ENCODE measurements around the gene CRYBA1. TPM values are rescaled to one million over a fixed set of nuclear protein-coding genes. Genes with fewer than 3 reads are reported as not detected.
"Not testable (repeated sequence)": the region's sequence is repeated elsewhere in the genome, so short reads cannot be mapped to it uniquely, and the experiment has no call there.

The CRYBA1 gene
- total RNA-seq = not detected in 2 replicates

GRCh38 chr17:29246628-29247027, at the start of gene CRYBA1:
CRYBA1 (plus strand) TSS chr17:29246859; CDS start chr17:29246864, 5 bp downstream.
- DNase-seq (ENCODE audit: low spot score) = no peak
- H3K4me3 Mint-ChIP-seq = no peak within 1 kb of the TSS
- H3K27ac Mint-ChIP-seq = no peak within 1 kb of the TSS
- no peaks in the 10 kb centered on the region for H3K27me3 Mint-ChIP-seq (ENCODE audit: insufficient read depth)
- H3K9me3 Mint-ChIP-seq = no peaks in the 10 kb centered on the region
- no peaks in the 10 kb centered on the region for H3K4me1 Mint-ChIP-seq (ENCODE audit: low read depth)
- intact Hi-C loops (cut with micrococcal nuclease) = no loop called here
- no peaks in the 10 kb centered on the region for H3K36me3 Mint-ChIP-seq (ENCODE audit: low read depth)

GRCh38 chr17:29197516-29198272, 49.0 kb upstream of the CRYBA1 start:
- intact Hi-C loops (cut with micrococcal nuclease) = no loop called here
- no peak overlapping the region for H3K27ac Mint-ChIP-seq
- no peaks in the 10 kb centered on the region for H3K4me1 Mint-ChIP-seq (ENCODE audit: low read depth)

GRCh38 chr17:29204068-29204804, 42.4 kb upstream of the CRYBA1 start:
- H3K9me3 Mint-ChIP-seq; H3K27ac Mint-ChIP-seq; H3K36me3 Mint-ChIP-seq (ENCODE audit: low read depth); intact Hi-C loops (cut with micrococcal nuclease); H3K4me3 Mint-ChIP-seq; H3K4me1 Mint-ChIP-seq (ENCODE audit: low read depth); DNase-seq (ENCODE audit: low spot score): not testable (repeated sequence)
- H3K27me3 Mint-ChIP-seq (ENCODE audit: insufficient read depth) = peaks cover 16% of the 10 kb centered on the region

More at GRCh38 chr17:29197516-29198272, 49.0 kb upstream of the CRYBA1 start:
- Mint-ChIP-seq H3K36me3 (ENCODE audit: low read depth) (no peaks in the 10 kb centered on the region), H3K4me3 (no peak overlapping the region), H3K27me3 (ENCODE audit: insufficient read depth) (peaks cover 12% of the 10 kb centered on the region), H3K9me3 (no peaks in the 10 kb centered on the region)
- no peak for DNase-seq (ENCODE audit: low spot score)

- Mint-ChIP-seq H3K9me3 (no peaks in the 10 kb centered on the region), H3K36me3 (ENCODE audit: low read depth) (no peaks in the 10 kb centered on the region)
Measured at GRCh38 chr17:29205047-29205446, 41.6 kb upstream of the CRYBA1 start.

GRCh38 chr17:29207975-29208374, 38.7 kb upstream of the CRYBA1 start:
- no peaks in the 10 kb centered on the region for H3K4me1 Mint-ChIP-seq (ENCODE audit: low read depth)
- no peaks in the 10 kb centered on the region for H3K36me3 Mint-ChIP-seq (ENCODE audit: low read depth)
- H3K27ac Mint-ChIP-seq = no peak overlapping the region
- no peaks in the 10 kb centered on the region for H3K9me3 Mint-ChIP-seq
- DNase-seq (ENCODE audit: low spot score) = no peak
- intact Hi-C loops (cut with micrococcal nuclease) = no loop called here
- H3K27me3 Mint-ChIP-seq (ENCODE audit: insufficient read depth) = peaks cover 11% of the 10 kb centered on the region
- H3K4me3 Mint-ChIP-seq = no peak overlapping the region

More at GRCh38 chr17:29205047-29205446, 41.6 kb upstream of the CRYBA1 start:
- DNase-seq (ENCODE audit: low spot score) = no peak
- Mint-ChIP-seq H3K27ac (no peak overlapping the region), H3K4me1 (ENCODE audit: low read depth) (no peaks in the 10 kb centered on the region), H3K4me3 (no peak overlapping the region), H3K27me3 (ENCODE audit: insufficient read depth) (peaks cover 17% of the 10 kb centered on the region)
- intact Hi-C loops (cut with micrococcal nuclease) = no loop called here

GRCh38 chr17:29209073-29209472, 37.6 kb upstream of the CRYBA1 start:
- no peaks in the 10 kb centered on the region for H3K4me1 Mint-ChIP-seq (ENCODE audit: low read depth)
- no peak for DNase-seq (ENCODE audit: low spot score)
- no peaks in the 10 kb centered on the region for H3K9me3 Mint-ChIP-seq
- H3K36me3 Mint-ChIP-seq (ENCODE audit: low read depth) = no peaks in the 10 kb centered on the region
- H3K4me3 Mint-ChIP-seq = no peak overlapping the region
- peaks cover 8% of the 10 kb centered on the region for H3K27me3 Mint-ChIP-seq (ENCODE audit: insufficient read depth)
- no peak overlapping the region for H3K27ac Mint-ChIP-seq
- intact Hi-C loops (cut with micrococcal nuclease) = no loop called here

GRCh38 chr17:29210879-29211278, 35.8 kb upstream of the CRYBA1 start:
- Mint-ChIP-seq H3K4me3 (no peak overlapping the region), H3K4me1 (ENCODE audit: low read depth) (no peaks in the 10 kb centered on the region), H3K27ac (no peak overlapping the region), H3K9me3 (no peaks in the 10 kb centered on the region), H3K27me3 (ENCODE audit: insufficient read depth) (peaks cover 3% of the 10 kb centered on the region), H3K36me3 (ENCODE audit: low read depth) (no peaks in the 10 kb centered on the region)
- DNase-seq (ENCODE audit: low spot score) = no peak
- intact Hi-C loops (cut with micrococcal nuclease) = no loop called here

- Mint-ChIP-seq H3K27me3 (ENCODE audit: insufficient read depth) (peaks cover 3% of the 10 kb centered on the region), H3K4me1 (ENCODE audit: low read depth) (no peaks in the 10 kb centered on the region), H3K9me3 (no peaks in the 10 kb centered on the region), H3K27ac (no peak overlapping the region), H3K4me3 (no peak overlapping the region), H3K36me3 (ENCODE audit: low read depth) (no peaks in the 10 kb centered on the region)
- intact Hi-C loops (cut with micrococcal nuclease) = no loop called here
- no peak for DNase-seq (ENCODE audit: low spot score)
Measured at GRCh38 chr17:29212094-29212631, 34.5 kb upstream of the CRYBA1 start.

- Mint-ChIP-seq H3K27me3 (ENCODE audit: insufficient read depth) (peaks cover 3% of the 10 kb centered on the region), H3K4me1 (ENCODE audit: low read depth) (no peaks in the 10 kb centered on the region), H3K9me3 (no peaks in the 10 kb centered on the region), H3K4me3 (no peak overlapping the region), H3K36me3 (ENCODE audit: low read depth) (no peaks in the 10 kb centered on the region), H3K27ac (no peak overlapping the region)
- DNase-seq (ENCODE audit: low spot score) = no peak
- intact Hi-C loops (cut with micrococcal nuclease) = no loop called here
Measured at GRCh38 chr17:29212681-29213121, 34.0 kb upstream of the CRYBA1 start.

GRCh38 chr17:29214215-29215146, 32.2 kb upstream of the CRYBA1 start:
- Mint-ChIP-seq H3K27ac (no peak overlapping the region), H3K4me3 (no peak overlapping the region), H3K9me3 (no peaks in the 10 kb centered on the region), H3K4me1 (ENCODE audit: low read depth) (peaks cover 4% of the 10 kb centered on the region), H3K36me3 (ENCODE audit: low read depth) (no peaks in the 10 kb centered on the region), H3K27me3 (ENCODE audit: insufficient read depth) (peaks cover 5% of the 10 kb centered on the region)
- no peak for DNase-seq (ENCODE audit: low spot score)
- intact Hi-C loops (cut with micrococcal nuclease) = no loop called here

- Mint-ChIP-seq H3K4me1 (ENCODE audit: low read depth) (peaks cover 9% of the 10 kb centered on the region), H3K36me3 (ENCODE audit: low read depth) (no peaks in the 10 kb centered on the region), H3K27ac (no peak overlapping the region), H3K9me3 (no peaks in the 10 kb centered on the region), H3K27me3 (ENCODE audit: insufficient read depth) (peaks cover 1% of the 10 kb centered on the region), H3K4me3 (no peak overlapping the region)
- DNase-seq (ENCODE audit: low spot score) = no peak
- intact Hi-C loops (cut with micrococcal nuclease) = no loop called here
Measured at GRCh38 chr17:29215174-29215573, 31.5 kb upstream of the CRYBA1 start.

- peaks cover 1% of the 10 kb centered on the region for H3K27me3 Mint-ChIP-seq (ENCODE audit: insufficient read depth)
- H3K9me3 Mint-ChIP-seq = no peaks in the 10 kb centered on the region
- H3K36me3 Mint-ChIP-seq (ENCODE audit: low read depth) = no peaks in the 10 kb centered on the region
- intact Hi-C loops (cut with micrococcal nuclease) = no loop called here
- no peak overlapping the region for H3K27ac Mint-ChIP-seq
- H3K4me3 Mint-ChIP-seq = no peak overlapping the region
- H3K4me1 Mint-ChIP-seq (ENCODE audit: low read depth) = peaks cover 9% of the 10 kb centered on the region
- DNase-seq (ENCODE audit: low spot score) = no peak
Measured at GRCh38 chr17:29215717-29216116, 30.9 kb upstream of the CRYBA1 start.
